ENCODE data around the gene CARMIL1. TPM values are rescaled to one million over a fixed set of nuclear protein-coding genes. Genes with fewer than 3 reads are reported as not detected.

Gene CARMIL1
- total RNA-seq, 3 donors from 2014 or later: 23.6 to 53.0 (median 33.5) TPM

DNA sequence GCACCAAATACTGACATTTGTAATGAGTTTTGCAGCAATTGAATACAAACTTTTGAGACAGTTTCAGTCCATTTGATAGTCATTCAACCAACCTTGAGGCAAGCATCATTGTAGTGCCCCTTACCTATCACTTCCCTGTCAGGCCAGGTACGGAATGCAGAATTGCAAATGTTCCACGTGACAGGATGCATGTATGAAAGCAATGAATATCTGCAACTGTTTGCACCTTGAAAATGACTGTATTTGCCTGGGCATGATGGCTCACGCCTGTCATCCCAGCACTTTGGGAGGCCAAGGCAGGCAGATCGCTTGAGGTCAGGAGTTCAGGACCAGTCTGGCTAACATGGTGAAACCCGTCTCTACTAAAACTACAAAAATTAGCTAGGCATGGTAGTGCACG lies 226.8 kb downstream of the CARMIL1 start:
- intact Hi-C loops (cut with DNase I; ENCODE audit: low total_unique reads): no loop called here

DNA sequence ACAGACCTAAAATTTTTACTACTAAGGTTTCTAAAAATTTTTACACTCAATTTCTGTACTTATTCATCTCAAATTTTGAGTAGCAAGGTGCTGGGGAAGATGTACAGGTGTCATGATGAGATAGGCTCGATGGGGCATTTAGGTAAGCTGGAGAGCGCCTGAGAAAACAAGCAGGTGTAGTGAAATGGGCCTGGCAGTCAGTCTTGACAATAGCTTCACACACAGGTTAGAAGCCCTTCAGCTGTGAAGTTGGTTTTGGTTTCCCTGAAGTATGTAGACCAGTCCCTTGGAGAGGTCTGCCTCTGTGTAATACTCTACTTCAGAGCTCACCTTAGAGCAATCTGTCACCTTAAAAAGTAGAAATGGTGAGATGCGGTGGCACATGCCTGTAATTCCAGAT lies 228.9 kb downstream of the CARMIL1 start:
- Histone ChIP-seq H3K4me3 (no peak overlapping the region), H3K4me1 (no peaks in the 10 kb centered on the region), H3K36me3 (no peaks in the 10 kb centered on the region), H3K27me3 (no peaks in the 10 kb centered on the region), H3K27ac (no peak overlapping the region), H3K9me3 (no peaks in the 10 kb centered on the region)
- no peak for DNase-seq (ENCODE audit: low spot score in 2 of 2)
- no peak for TF ChIP-seq POLR2A (IDR thresholded peaks at IDR 0.05)
- TF ChIP-seq POLR2AphosphoS5 (IDR thresholded peaks at IDR 0.05): no peak
- TF ChIP-seq, protein P1, sequence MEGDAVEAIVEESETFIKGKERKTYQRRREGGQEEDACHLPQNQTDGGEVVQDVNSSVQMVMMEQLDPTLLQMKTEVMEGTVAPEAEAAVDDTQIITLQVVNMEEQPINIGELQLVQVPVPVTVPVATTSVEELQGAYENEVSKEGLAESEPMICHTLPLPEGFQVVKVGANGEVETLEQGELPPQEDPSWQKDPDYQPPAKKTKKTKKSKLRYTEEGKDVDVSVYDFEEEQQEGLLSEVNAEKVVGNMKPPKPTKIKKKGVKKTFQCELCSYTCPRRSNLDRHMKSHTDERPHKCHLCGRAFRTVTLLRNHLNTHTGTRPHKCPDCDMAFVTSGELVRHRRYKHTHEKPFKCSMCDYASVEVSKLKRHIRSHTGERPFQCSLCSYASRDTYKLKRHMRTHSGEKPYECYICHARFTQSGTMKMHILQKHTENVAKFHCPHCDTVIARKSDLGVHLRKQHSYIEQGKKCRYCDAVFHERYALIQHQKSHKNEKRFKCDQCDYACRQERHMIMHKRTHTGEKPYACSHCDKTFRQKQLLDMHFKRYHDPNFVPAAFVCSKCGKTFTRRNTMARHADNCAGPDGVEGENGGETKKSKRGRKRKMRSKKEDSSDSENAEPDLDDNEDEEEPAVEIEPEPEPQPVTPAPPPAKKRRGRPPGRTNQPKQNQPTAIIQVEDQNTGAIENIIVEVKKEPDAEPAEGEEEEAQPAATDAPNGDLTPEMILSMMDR (IDR thresholded peaks at IDR 0.05): no peak
- intact Hi-C loops (cut with DNase I; ENCODE audit: low total_unique reads): no loop called here

More for the DNA sequence above, 226.8 kb downstream of the CARMIL1 start:
- TF ChIP-seq POLR2AphosphoS5 (IDR thresholded peaks at IDR 0.05) (no peak), POLR2A (IDR thresholded peaks at IDR 0.05) (no peak)
- TF ChIP-seq, protein P1 (IDR thresholded peaks at IDR 0.05): no peak
- H3K4me3 ChIP-seq: no peak overlapping the region
- no peaks in the 10 kb centered on the region for H3K36me3 ChIP-seq
- no peaks in the 10 kb centered on the region for H3K27me3 ChIP-seq
- no peaks in the 10 kb centered on the region for H3K9me3 ChIP-seq
- no peaks in the 10 kb centered on the region for H3K4me1 ChIP-seq
- DNase-seq (ENCODE audit: low spot score in 2 of 2): no peak
- H3K27ac ChIP-seq: no peak overlapping the region

DNA sequence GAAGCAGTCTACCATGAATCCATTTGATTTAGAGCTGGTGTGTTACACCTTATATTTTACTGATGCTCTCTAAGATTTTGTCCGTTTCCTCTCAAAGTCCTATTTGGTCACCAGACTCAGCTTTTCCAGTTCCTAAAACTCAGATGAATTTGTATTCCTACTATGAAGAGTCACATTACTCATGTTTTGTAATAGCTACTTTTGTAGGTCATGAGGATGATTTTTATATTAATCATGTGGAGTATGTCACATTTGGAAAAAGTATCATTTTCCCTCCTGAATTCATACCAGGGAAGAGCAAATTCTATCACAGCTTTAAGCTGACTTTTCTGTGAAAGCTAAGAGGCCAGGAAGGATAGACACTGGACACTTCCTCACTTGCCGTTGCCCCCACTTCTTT lies 232.2 kb downstream of the CARMIL1 start:
- Histone ChIP-seq H3K36me3 (no peaks in the 10 kb centered on the region), H3K27ac (no peak overlapping the region), H3K4me3 (no peak overlapping the region), H3K9me3 (no peaks in the 10 kb centered on the region), H3K4me1 (no peaks in the 10 kb centered on the region), H3K27me3 (no peaks in the 10 kb centered on the region)
- TF ChIP-seq POLR2AphosphoS5 (IDR thresholded peaks at IDR 0.05) (no peak), POLR2A (IDR thresholded peaks at IDR 0.05) (no peak)
- TF ChIP-seq, protein P1 (IDR thresholded peaks at IDR 0.05): no peak
- intact Hi-C loops (cut with DNase I; ENCODE audit: low total_unique reads): no loop called here
- no peak for DNase-seq (ENCODE audit: low spot score in 2 of 2)

DNA sequence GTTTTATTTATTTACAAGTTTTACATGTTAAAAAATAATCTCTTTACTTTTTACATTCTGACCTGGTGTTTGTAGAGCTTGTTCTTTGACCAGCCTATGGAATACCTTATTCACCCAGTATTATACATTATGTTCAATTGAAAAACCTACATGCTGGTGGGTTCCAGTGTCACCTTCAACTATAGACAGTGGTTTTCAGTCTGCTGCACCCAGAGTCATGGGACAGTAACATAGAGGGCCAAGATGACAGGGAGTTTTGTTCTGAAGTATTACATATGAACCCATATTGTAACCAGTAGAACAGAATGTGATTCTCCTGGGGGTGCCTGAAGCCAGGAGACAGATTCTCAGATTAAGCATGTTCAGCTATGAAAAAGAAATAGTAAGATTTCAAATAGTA lies 233.4 kb downstream of the CARMIL1 start:
- Histone ChIP-seq H3K9me3 (no peaks in the 10 kb centered on the region), H3K4me3 (no peak overlapping the region), H3K27ac (no peak overlapping the region), H3K36me3 (no peaks in the 10 kb centered on the region), H3K4me1 (no peaks in the 10 kb centered on the region), H3K27me3 (no peaks in the 10 kb centered on the region)
- DNase-seq (ENCODE audit: low spot score in 2 of 2): no peak
- intact Hi-C loops (cut with DNase I; ENCODE audit: low total_unique reads): no loop called here
- TF ChIP-seq, protein P1 (IDR thresholded peaks at IDR 0.05): no peak

DNA sequence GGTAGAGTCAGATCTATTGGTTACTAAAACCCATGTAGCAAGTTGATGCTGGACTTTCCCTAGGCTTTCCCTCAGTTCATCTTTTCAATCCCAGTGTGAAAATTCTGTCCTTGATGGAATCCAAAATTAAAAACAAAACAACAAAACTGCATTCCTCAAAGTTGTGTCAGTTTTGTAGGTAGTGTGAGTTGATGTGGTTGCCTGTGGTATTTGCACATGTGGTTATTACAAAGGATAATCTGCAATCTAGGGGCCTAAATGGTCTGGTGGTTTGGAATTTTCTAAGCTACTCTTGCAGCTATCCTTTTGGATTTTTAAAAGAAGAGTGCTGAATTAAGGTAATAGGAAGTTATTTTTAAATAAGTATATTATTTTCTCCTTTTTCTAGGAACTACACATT lies 240.7 kb downstream of the CARMIL1 start:
- TF ChIP-seq POLR2AphosphoS5 (IDR thresholded peaks at IDR 0.05): no peak
- TF ChIP-seq, protein P1 (IDR thresholded peaks at IDR 0.05): no peak
- no peak for TF ChIP-seq POLR2A (IDR thresholded peaks at IDR 0.05)
- H3K27ac ChIP-seq: no peak overlapping the region
- no peaks in the 10 kb centered on the region for H3K36me3 ChIP-seq
- H3K9me3 ChIP-seq: no peaks in the 10 kb centered on the region
- H3K4me1 ChIP-seq: no peaks in the 10 kb centered on the region
- no peak overlapping the region for H3K4me3 ChIP-seq
- no peaks in the 10 kb centered on the region for H3K27me3 ChIP-seq
- intact Hi-C loops (cut with DNase I; ENCODE audit: low total_unique reads): no loop called here
- DNase-seq (ENCODE audit: low spot score in 2 of 2): no peak

All from breast epithelium (tissue), 4 donors.